ENCODE data around the gene TMPRSS11A.

TMPRSS11A gene

DNA sequence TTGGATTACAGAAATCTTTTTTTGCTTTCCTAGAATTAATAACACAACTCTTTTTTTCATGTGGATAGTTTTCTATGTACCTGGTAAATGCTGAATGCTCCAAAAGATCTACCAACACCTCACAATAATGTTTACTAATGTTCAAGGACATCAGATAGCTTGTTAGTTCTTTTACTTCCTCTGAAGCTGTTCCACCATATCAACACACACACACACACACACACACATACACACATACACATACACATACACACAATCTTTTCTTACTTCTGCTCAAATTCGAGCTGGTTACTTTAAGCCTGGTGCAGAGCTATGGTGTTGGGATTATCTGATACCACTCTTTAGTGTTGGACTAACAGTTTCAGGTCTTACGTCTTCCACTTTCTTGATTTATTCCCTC is 51.2 kb downstream of the TMPRSS11A start:
- H3K4me3 ChIP-seq (ENCODE audit: low read depth, low read length), result no peak overlapping the region
- no peak for TF ChIP-seq CTCF (IDR thresholded peaks at IDR 0.05; ENCODE audit: insufficient read depth, low read length, missing control alignments)
- no peak for DNase-seq (ENCODE audit: low read depth, low spot score)
- ChIA-PET CTCF (interaction anchor here (1.2 to 7.0 kb wide), 13 partner anchors 9 to 366 kb away, joined by 3 to 73 read pairs (median 20); partner anchors contain the start of gene TMPRSS11D), POLR2A (no interaction called here)

- CTCF ChIA-PET, result interaction anchor here (1.1 to 7.0 kb wide), 14 partner anchors 10 to 365 kb away, joined by 3 to 73 read pairs (median 16); partner anchors contain the start of gene TMPRSS11D
- no peak for TF ChIP-seq CTCF (IDR thresholded peaks at IDR 0.05; ENCODE audit: insufficient read depth, low read length, missing control alignments)
- POLR2A ChIA-PET, result no interaction called here
- H3K4me3 ChIP-seq (ENCODE audit: low read depth, low read length), result no peak overlapping the region
- DNase-seq (ENCODE audit: low read depth, low spot score), result no peak
Observed at GRCh38 chr4:67911638-67912037, 51.7 kb downstream of the TMPRSS11A start.

DNA sequence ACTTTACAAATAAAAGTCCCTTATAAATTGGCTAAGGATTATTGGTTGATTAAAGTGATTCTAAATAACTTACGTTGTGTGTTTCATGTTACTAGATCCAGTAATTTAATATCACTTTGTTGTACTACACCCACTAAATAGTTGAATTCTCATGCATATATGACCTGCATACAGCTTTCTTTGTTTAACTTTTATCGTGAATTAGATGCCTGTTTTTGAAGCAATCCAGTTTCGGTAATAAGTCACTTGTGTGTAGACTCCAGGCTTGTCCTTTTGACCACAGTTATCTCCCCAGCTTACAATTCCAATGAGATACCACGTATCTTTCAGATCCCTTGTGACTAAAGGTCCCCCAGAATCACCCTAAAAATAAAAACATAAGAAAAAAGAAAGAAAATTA is 52.2 kb downstream of the TMPRSS11A start:
- no peak for TF ChIP-seq CTCF (IDR thresholded peaks at IDR 0.05; ENCODE audit: insufficient read depth, low read length, missing control alignments)
- no peak for DNase-seq (ENCODE audit: low read depth, low spot score)
- ChIA-PET POLR2A (interaction anchor here (0.7 kb wide), 1 partner anchor 12 kb away, joined by 3 read pairs; no protein-coding TSS in a partner anchor), CTCF (interaction anchor here (0.8 to 7.0 kb wide), 15 partner anchors 8 to 365 kb away, joined by 3 to 73 read pairs (median 12); partner anchors contain the start of gene TMPRSS11D)
- H3K4me3 ChIP-seq (ENCODE audit: low read depth, low read length), result no peak overlapping the region

DNA sequence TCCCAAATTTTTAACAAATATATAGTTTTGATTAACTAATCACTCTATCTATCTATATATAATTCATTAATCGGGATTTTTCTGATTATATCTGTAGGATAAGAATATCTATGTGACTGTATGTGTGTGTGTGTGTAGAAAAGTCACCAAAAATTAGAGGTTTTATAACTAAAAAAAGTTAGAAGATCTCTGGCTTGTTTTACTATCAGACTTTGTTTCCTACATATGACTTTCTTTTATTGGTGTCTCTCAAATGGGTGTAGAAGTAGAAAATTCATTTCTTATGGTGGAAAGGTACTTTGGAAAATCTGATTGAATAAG is 52.7 kb downstream of the TMPRSS11A start:
- ChIA-PET CTCF (interaction anchor here (0.8 to 7.0 kb wide), 13 partner anchors 9 to 164 kb away, joined by 3 to 73 read pairs (median 20); partner anchors contain the start of gene TMPRSS11D), POLR2A (interaction anchor here (0.7 kb wide), 1 partner anchor 11 kb away, joined by 3 read pairs; no protein-coding TSS in a partner anchor)
- no peak overlapping the region for H3K4me3 ChIP-seq (ENCODE audit: low read depth, low read length)
- no peak for TF ChIP-seq CTCF (IDR thresholded peaks at IDR 0.05; ENCODE audit: insufficient read depth, low read length, missing control alignments)
- DNase-seq (ENCODE audit: low read depth, low spot score), result no peak

DNA sequence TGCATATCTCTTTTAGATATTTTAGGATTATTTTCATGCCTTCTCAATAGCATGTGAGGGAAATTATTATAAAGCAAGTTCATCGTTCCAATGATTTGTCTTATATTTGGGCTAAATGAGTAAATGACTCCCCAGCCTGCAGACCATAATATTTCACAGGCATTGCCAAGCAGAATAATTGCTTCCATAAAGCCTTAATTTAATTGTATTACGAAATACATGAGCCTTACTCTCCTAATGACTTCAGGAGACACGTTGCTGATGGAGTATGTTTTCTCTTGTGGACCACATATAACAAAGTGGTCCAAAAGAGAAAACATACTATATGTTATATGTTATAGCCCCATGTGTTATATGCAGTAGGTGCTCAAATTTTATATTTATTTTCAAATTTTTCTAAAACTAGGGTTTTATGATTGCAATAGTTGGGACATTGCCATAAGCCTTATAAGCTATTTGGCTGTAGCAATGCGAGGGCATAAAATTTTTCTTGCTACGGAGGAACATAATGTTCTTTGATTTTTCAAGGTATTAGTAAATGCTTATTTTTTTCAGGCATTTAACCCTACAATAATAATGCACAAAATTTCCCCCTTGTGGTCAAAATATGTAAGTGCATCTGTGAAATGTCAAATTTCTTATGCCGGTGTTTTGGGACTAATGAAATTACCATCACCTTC is 53.2 kb downstream of the TMPRSS11A start:
- ChIA-PET POLR2A (no interaction called here), CTCF (interaction anchor here (0.8 to 7.0 kb wide), 12 partner anchors 9 to 163 kb away, joined by 4 to 73 read pairs (median 22); partner anchors contain the start of gene TMPRSS11D)
- no peak overlapping the region for H3K4me3 ChIP-seq (ENCODE audit: low read depth, low read length)
- no peak for DNase-seq (ENCODE audit: low read depth, low spot score)
- TF ChIP-seq CTCF (IDR thresholded peaks at IDR 0.05; ENCODE audit: insufficient read depth, low read length, missing control alignments), result peak; percentile 24

DNA sequence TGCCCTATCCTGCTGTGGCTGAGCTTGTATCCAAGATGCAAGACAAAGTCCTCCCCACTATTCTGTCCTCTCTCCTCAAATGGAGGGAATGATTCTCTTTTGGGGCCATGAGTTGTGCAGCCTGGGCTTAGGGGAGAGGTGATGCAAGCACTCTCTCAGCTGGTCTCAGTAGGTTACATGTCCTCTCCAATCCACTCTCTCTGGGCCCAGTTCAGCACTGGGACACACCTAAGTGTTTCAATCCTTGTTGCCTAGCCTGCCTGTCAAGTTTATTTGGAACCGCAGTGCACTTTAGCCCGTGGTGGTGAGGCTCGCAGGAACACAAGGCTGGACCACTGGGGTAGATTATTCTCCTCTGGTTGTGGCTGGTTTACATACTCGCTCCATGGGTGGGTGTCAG is 55.6 kb downstream of the TMPRSS11A start:
- CTCF ChIA-PET, result interaction anchor here (7.0 kb wide), 1 partner anchor 38 kb away, joined by 73 read pairs; no protein-coding TSS in a partner anchor
- no peak for TF ChIP-seq CTCF (IDR thresholded peaks at IDR 0.05; ENCODE audit: insufficient read depth, low read length, missing control alignments)
- POLR2A ChIA-PET, result no interaction called here
- DNase-seq (ENCODE audit: low read depth, low spot score), result no peak
- no peak overlapping the region for H3K4me3 ChIP-seq (ENCODE audit: low read depth, low read length)

Measured in AG04449 (cell line).